ENCODE measurements around the gene B3GALT6.

B3GALT6 gene

DNA sequence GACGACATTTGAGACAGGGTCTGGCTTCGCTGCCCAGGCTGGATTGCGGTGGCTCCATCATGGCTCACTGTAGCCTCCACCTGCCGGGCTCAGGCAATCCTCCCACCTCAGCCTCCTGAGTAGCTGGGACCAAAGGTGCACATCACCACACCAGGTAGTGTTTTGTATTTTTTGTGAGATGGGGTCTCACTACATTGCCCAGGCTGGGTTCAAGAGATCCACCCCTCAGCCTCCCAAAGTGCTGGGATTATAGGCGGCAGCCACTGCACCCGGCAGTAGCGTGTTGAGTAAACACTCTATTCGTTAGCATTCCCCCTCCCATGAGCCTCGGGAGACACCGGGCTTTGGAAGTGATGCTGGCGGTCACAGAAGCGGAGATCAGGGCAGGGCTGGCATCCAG lies 21.3 kb downstream of the B3GALT6 start:
- Histone ChIP-seq H3K9me3 (replicated peaks; ENCODE audit: insufficient read depth, low read length) (no peaks in the 10 kb centered on the region), H3K4me2 (ENCODE audit: low read depth, low read length) (no peak overlapping the region), H3K27ac (ENCODE audit: low read length) (no peak overlapping the region), H3K36me3 (replicated peaks; ENCODE audit: insufficient read depth, low read length) (0 out of 2 replicates have a peak, but pooled peaks cover 4% of the 10 kb centered on the region), H3K27me3 (replicated peaks; ENCODE audit: insufficient read depth, low read length) (no peaks in the 10 kb centered on the region), H3K9ac (ENCODE audit: low read length) (no peak overlapping the region), H3K79me2 (ENCODE audit: low read length) (no peaks in the 10 kb centered on the region), H4K20me1 (ENCODE audit: insufficient read depth, low read length) (no peaks in the 10 kb centered on the region), H3F3A (ENCODE audit: insufficient read depth, low read length) (no peaks in the 10 kb centered on the region), H3K4me3 (ENCODE audit: low read length) (no peak overlapping the region), H3K9me2 (replicated peaks; ENCODE audit: insufficient read depth, low read length) (no peaks in the 10 kb centered on the region), H3K4me1 (ENCODE audit: low read length) (no peaks in the 10 kb centered on the region), H2AFZ (ENCODE audit: low read length) (no peak overlapping the region)
- no peak for DNase-seq
- no peak for TF ChIP-seq EZH2phosphoT487 (IDR thresholded peaks at IDR 0.05; ENCODE audit: low read length)
- TF ChIP-seq, protein P1, sequence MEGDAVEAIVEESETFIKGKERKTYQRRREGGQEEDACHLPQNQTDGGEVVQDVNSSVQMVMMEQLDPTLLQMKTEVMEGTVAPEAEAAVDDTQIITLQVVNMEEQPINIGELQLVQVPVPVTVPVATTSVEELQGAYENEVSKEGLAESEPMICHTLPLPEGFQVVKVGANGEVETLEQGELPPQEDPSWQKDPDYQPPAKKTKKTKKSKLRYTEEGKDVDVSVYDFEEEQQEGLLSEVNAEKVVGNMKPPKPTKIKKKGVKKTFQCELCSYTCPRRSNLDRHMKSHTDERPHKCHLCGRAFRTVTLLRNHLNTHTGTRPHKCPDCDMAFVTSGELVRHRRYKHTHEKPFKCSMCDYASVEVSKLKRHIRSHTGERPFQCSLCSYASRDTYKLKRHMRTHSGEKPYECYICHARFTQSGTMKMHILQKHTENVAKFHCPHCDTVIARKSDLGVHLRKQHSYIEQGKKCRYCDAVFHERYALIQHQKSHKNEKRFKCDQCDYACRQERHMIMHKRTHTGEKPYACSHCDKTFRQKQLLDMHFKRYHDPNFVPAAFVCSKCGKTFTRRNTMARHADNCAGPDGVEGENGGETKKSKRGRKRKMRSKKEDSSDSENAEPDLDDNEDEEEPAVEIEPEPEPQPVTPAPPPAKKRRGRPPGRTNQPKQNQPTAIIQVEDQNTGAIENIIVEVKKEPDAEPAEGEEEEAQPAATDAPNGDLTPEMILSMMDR (IDR thresholded peaks at IDR 0.05; ENCODE audit: low read length): no peak
- TF ChIP-seq EZH2 (optimal IDR thresholded peaks at IDR 0.05; ENCODE audit: low read depth, low read length): no peak

DNA sequence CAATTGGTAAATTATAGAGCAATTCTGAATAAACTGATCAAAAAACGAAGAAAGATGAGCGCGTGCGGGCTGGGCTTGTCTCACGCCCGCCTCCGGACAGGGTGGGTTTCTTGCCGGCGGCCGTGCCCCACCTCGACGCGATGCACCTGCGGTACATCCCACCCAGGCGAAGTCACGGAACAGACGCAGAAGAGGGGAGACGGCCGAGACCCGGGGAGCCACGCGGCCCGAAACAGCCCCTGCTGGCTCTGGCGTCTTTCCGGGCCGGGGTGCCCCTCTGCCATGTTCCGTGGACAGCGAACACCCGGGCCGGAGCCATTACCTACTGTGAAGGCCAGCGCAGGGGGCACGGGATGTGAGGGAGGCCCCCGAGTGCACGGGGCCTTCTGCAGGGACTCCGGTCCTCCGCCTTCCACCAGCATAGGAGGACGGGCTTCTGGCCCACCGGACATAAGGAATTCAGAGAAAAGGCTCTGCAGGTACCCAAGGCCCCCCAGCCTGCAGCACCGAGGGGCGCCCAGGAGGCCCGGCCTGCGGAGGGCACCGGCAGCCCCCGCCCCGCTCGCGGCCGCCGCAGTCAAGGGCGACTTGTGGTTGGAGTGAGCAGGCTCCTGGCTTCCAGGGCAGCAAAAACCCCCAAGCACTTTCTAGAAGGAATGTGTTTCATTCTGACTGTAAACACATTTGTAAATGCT lies 22.1 kb downstream of the B3GALT6 start:
- Histone ChIP-seq H3K36me3 (replicated peaks; ENCODE audit: insufficient read depth, low read length) (0 out of 2 replicates have a peak, but pooled peaks cover 4% of the 10 kb centered on the region), H3K4me2 (ENCODE audit: low read depth, low read length) (no peak overlapping the region), H3K79me2 (ENCODE audit: low read length) (peaks cover 3% of the 10 kb centered on the region; the same call in 1 of the 2 replicates), H3K27me3 (replicated peaks; ENCODE audit: insufficient read depth, low read length) (no peaks in the 10 kb centered on the region), H2AFZ (ENCODE audit: low read length) (no peak overlapping the region), H3F3A (ENCODE audit: insufficient read depth, low read length) (no peaks in the 10 kb centered on the region), H3K4me1 (ENCODE audit: low read length) (no peaks in the 10 kb centered on the region), H3K9me2 (replicated peaks; ENCODE audit: insufficient read depth, low read length) (no peaks in the 10 kb centered on the region), H3K9ac (ENCODE audit: low read length) (no peak overlapping the region), H3K4me3 (ENCODE audit: low read length) (no peak overlapping the region), H4K20me1 (ENCODE audit: insufficient read depth, low read length) (no peaks in the 10 kb centered on the region), H3K9me3 (replicated peaks; ENCODE audit: insufficient read depth, low read length) (no peaks in the 10 kb centered on the region), H3K27ac (ENCODE audit: low read length) (no peak overlapping the region)
- no peak for DNase-seq
- TF ChIP-seq, protein P1 (IDR thresholded peaks at IDR 0.05; ENCODE audit: low read length): no peak
- no peak for TF ChIP-seq EZH2phosphoT487 (IDR thresholded peaks at IDR 0.05; ENCODE audit: low read length)
- TF ChIP-seq EZH2 (optimal IDR thresholded peaks at IDR 0.05; ENCODE audit: low read depth, low read length): no peak

DNA sequence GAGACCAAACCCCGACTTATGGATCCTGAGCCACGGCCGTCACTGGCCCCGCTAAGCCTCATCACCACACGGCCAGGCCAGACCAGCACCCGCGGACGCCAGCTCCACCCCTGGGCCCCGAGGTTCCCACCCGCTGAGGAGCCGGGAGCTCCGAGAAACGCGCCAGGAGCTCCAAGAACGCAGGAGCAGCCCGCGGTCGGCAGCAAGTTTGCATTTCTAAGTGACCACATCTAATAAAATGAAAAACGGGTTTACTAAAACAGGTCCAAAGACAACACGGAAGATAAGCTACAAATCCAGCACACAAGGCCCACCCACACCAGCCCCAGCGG lies 22.6 kb downstream of the B3GALT6 start:
- Histone ChIP-seq H2AFZ (ENCODE audit: low read length) (no peak overlapping the region), H3K9me3 (replicated peaks; ENCODE audit: insufficient read depth, low read length) (no peaks in the 10 kb centered on the region), H3K79me2 (ENCODE audit: low read length) (peaks cover 3% of the 10 kb centered on the region; the same call in 1 of the 2 replicates), H4K20me1 (ENCODE audit: insufficient read depth, low read length) (no peaks in the 10 kb centered on the region), H3K4me2 (ENCODE audit: low read depth, low read length) (no peak overlapping the region), H3K27ac (ENCODE audit: low read length) (no peak overlapping the region), H3K4me1 (ENCODE audit: low read length) (no peaks in the 10 kb centered on the region), H3K9ac (ENCODE audit: low read length) (no peak overlapping the region), H3K27me3 (replicated peaks; ENCODE audit: insufficient read depth, low read length) (no peaks in the 10 kb centered on the region), H3F3A (ENCODE audit: insufficient read depth, low read length) (no peaks in the 10 kb centered on the region), H3K4me3 (ENCODE audit: low read length) (no peak overlapping the region), H3K9me2 (replicated peaks; ENCODE audit: insufficient read depth, low read length) (no peaks in the 10 kb centered on the region), H3K36me3 (replicated peaks; ENCODE audit: insufficient read depth, low read length) (0 out of 2 replicates have a peak, but pooled peaks cover 4% of the 10 kb centered on the region)
- TF ChIP-seq EZH2phosphoT487 (IDR thresholded peaks at IDR 0.05; ENCODE audit: low read length): no peak
- DNase-seq: no peak

DNA sequence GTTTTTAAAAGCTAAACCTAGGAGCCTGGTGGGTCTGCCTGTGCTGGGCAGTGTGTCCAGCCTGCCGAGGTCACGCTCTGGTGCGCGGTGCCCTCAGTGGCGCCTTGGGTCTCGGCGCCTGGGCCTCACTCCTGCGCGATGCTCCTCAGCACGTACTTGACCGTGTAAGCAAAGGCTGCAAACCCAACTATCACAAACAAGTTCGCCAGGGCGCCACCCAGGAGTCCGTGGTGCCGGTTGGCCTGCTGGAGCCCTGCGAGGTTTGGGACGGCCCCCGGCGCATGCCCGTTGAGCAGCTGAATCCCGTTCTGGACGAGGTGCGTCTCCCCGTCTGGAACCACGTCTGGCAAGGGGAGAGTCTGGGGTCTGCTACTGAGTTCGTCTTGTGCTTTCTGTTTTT lies 23.0 kb downstream of the B3GALT6 start:
- DNase-seq: no peak
- Histone ChIP-seq H3K36me3 (replicated peaks; ENCODE audit: insufficient read depth, low read length) (0 out of 2 replicates have a peak, but pooled peaks cover 4% of the 10 kb centered on the region), H3K9me3 (replicated peaks; ENCODE audit: insufficient read depth, low read length) (no peaks in the 10 kb centered on the region), H3K27ac (ENCODE audit: low read length) (no peak overlapping the region), H4K20me1 (ENCODE audit: insufficient read depth, low read length) (no peaks in the 10 kb centered on the region), H3K4me2 (ENCODE audit: low read depth, low read length) (no peak overlapping the region), H3K79me2 (ENCODE audit: low read length) (peaks cover 3% of the 10 kb centered on the region), H3F3A (ENCODE audit: insufficient read depth, low read length) (no peaks in the 10 kb centered on the region), H3K9ac (ENCODE audit: low read length) (no peak overlapping the region), H3K9me2 (replicated peaks; ENCODE audit: insufficient read depth, low read length) (no peaks in the 10 kb centered on the region), H2AFZ (ENCODE audit: low read length) (no peak overlapping the region), H3K4me3 (ENCODE audit: low read length) (no peak overlapping the region), H3K4me1 (ENCODE audit: low read length) (no peaks in the 10 kb centered on the region), H3K27me3 (replicated peaks; ENCODE audit: insufficient read depth, low read length) (no peaks in the 10 kb centered on the region)
- TF ChIP-seq EZH2 (optimal IDR thresholded peaks at IDR 0.05; ENCODE audit: low read depth, low read length) (no peak), EZH2phosphoT487 (IDR thresholded peaks at IDR 0.05; ENCODE audit: low read length) (no peak)
- TF ChIP-seq, protein P1 (IDR thresholded peaks at IDR 0.05; ENCODE audit: low read length): no peak
